HepG2 (cell line): ENCODE data around the gene GLRA1. TPM values are rescaled to one million over a fixed set of nuclear protein-coding genes. Genes with fewer than 3 reads are reported as not detected.

Source experiments
- ATAC-seq: fragments of 200-7000 bp; cut with Tn5 transposase; 3 replicates; pipeline ENCODE4 v1.9.1; 2020; ENCODE audit warnings: mild to moderate bottlenecking, moderate library complexity
- BruUV-seq: library from RNA; stranded (reverse); fragments of 400-500 nt; replicated peaks from 2 replicates; lab custom pipeline; 2021; lab: Mats Ljungman, UMichigan
- CTCF ChIA-PET: fragments of 300-600 bp; formaldehyde crosslinking; extraction: SDS; loops from one replicate; lab custom pipeline; 2021; ENCODE audit warnings: low total read pairs, inconsistent platforms, low intra/inter-chr PET ratio; lab: Yijun Ruan, JAX
- POLR2A ChIA-PET: fragments of 350-600 bp; sonication (Branson Sonifier 250); formaldehyde crosslinking; loops from one replicate; lab custom pipeline; 2020; ENCODE audit warnings: antibody characterized with exemption, inconsistent platforms; lab: Yijun Ruan, JAX
- DNase-seq: peaks from one replicate; pipeline ENCODE4 v3.0.0-alpha.2; 2015; ENCODE audit warnings: low spot score
- FAIRE-seq: peaks from 3 replicates; lab custom pipeline; 2011; peaks lifted over from hg19 to GRCh38; lab: Jason Lieb, UNC
- H2AFZ ChIP-seq: one replicate; pipeline ENCODE4 v1.6.1; 2011; ENCODE audit warnings: low read length, inconsistent platforms
- H3K27ac ChIP-seq: fragments of 300-600 bp; 3 replicates; pipeline ENCODE4 v1.8.0; 2011; ENCODE audit warnings: mixed run types, mild to moderate bottlenecking, mixed read lengths, low read length, inconsistent platforms; ENCODE audit not compliant: insufficient read depth; ENCODE audit errors: extremely low read length
- H3K27me3 ChIP-seq, 2 experiments: fragments of 200-600 bp in 1 of 2; 2 replicates in 1 of 2; 3 replicates in 1 of 2; pipeline versions ENCODE4 v1.6.0 to v1.8.0; 2011; ENCODE audit warnings: low read length in 2 of 2, mild to moderate bottlenecking in 2 of 2, moderate library complexity in 2 of 2, inconsistent platforms in 1 of 2; ENCODE audit not compliant: insufficient read depth in 2 of 2, control insufficient read depth in 1 of 2
- H3K36me3 ChIP-seq, 2 experiments: fragments of 200-600 bp in 1 of 2; replicated peaks in 1 of 2; 2 replicates in 1 of 2; 3 replicates in 1 of 2; pipeline versions ENCODE4 v1.5.1 to v1.8.0; 2011; ENCODE audit warnings: low read length in 2 of 2, inconsistent platforms in 1 of 2; ENCODE audit not compliant: insufficient read depth in 2 of 2, control insufficient read depth in 1 of 2
- H3K4me1 ChIP-seq: 2 replicates; pipeline ENCODE4 v1.5.1; 2012; ENCODE audit warnings: low read length, inconsistent platforms; ENCODE audit not compliant: insufficient read depth
- H3K4me2 ChIP-seq: 2 replicates; pipeline ENCODE4 v1.6.0; 2011; ENCODE audit warnings: low read depth, low read length, inconsistent platforms
- H3K4me3 ChIP-seq, 3 experiments: fragments of 200-600 bp in 1 of 3; sonication (generic), shearing (Covaris generic) in 1 of 3; replicated peaks in 1 of 3; 2 replicates each; pipeline ENCODE4 v1.5.1; 2011 to 2016; ENCODE audit warnings: low read length in 3 of 3, inconsistent platforms in 2 of 3, low read depth in 2 of 3, mild to moderate bottlenecking in 2 of 3, control low read depth in 1 of 3, mixed read lengths in 1 of 3; ENCODE audit not compliant: insufficient read depth in 1 of 3
- H3K79me2 ChIP-seq: one replicate; pipeline ENCODE4 v1.6.1; 2011; ENCODE audit warnings: low read length, inconsistent platforms; ENCODE audit not compliant: insufficient read depth
- H3K9ac ChIP-seq: 2 replicates; pipeline ENCODE4 v1.6.0; 2011; ENCODE audit warnings: mild to moderate bottlenecking, low read depth, low read length, inconsistent platforms; ENCODE audit not compliant: insufficient read depth
- H3K9me3 ChIP-seq: 2 replicates; pipeline ENCODE4 v1.5.1; 2012; ENCODE audit warnings: mild to moderate bottlenecking, low read length
- H4K20me1 ChIP-seq: 2 replicates; pipeline ENCODE4 v1.6.0; 2011; ENCODE audit warnings: inconsistent platforms, mild to moderate bottlenecking, low read length, moderate library complexity; ENCODE audit not compliant: insufficient read depth
- ELF3 ChIP-seq: IDR thresholded peaks from 2 replicates; pipeline ENCODE4 v1.6.1; 2016; ENCODE audit warnings: missing genetic modification reagents, missing compliant biosample characterization
- KDM5A ChIP-seq: fragments of 200-600 bp; sonication (generic); IDR thresholded peaks from 2 replicates; pipeline ENCODE4 v1.7.0; 2018; ENCODE audit warnings: antibody characterized with exemption, mild to moderate bottlenecking, low read length, borderline replicate concordance
- NFIB ChIP-seq: sonication (generic); formaldehyde crosslinking; IDR thresholded peaks from 2 replicates; pipeline ENCODE4 v1.9.0; 2021; ENCODE audit warnings: missing genetic modification reagents, mild to moderate bottlenecking, borderline replicate concordance
- SNAPC2 ChIP-seq: sonication (generic); formaldehyde crosslinking; IDR thresholded peaks from 2 replicates; pipeline ENCODE4 v1.8.1; 2022; ENCODE audit warnings: mild to moderate bottlenecking, missing genetic modification reagents
- ZBTB8A ChIP-seq: sonication (generic); formaldehyde crosslinking; IDR thresholded peaks from 2 replicates; pipeline ENCODE4 v1.4.0; 2020; ENCODE audit warnings: mild to moderate bottlenecking, low read depth, missing genetic modification reagents, borderline replicate concordance
- ZNF12 ChIP-seq: sonication (generic); formaldehyde crosslinking; IDR thresholded peaks from 2 replicates; pipeline ENCODE4 v1.5.0; 2020; ENCODE audit warnings: missing genetic modification reagents
- ZNF253 ChIP-seq: sonication (generic); formaldehyde crosslinking; IDR thresholded peaks from 2 replicates; pipeline ENCODE4 v1.8.0; 2022; ENCODE audit warnings: mild to moderate bottlenecking, missing genetic modification reagents, borderline replicate concordance
- ZNF407 ChIP-seq: sonication (generic); formaldehyde crosslinking; IDR thresholded peaks from one replicate; pipeline ENCODE4 v1.5.1; 2020; ENCODE audit warnings: mild to moderate bottlenecking, missing genetic modification reagents; ENCODE audit errors: not compliant biosample characterization
- ZNF766 ChIP-seq: sonication (generic); formaldehyde crosslinking; IDR thresholded peaks from 2 replicates; pipeline ENCODE4 v1.5.0; 2020; ENCODE audit warnings: missing genetic modification reagents, borderline replicate concordance
- WGBS: methylation state at CpG from one replicate; pipeline ENCODE4 v1.1.6; 2017; ENCODE audit warnings: low lambda C conversion rate; 5-methylcytosine and 5-hydroxymethylcytosine counted together
- in situ Hi-C: cut with HindIII; loops from 2 replicates; pipeline ENCODE4 v1.10.0; 2017; ENCODE audit warnings: low pct_unique_long_range_greater_than_20kb; ENCODE audit not compliant: extremely low pct_ligation_motif_present
- intact Hi-C: fragments of 100-400 bp; cut with micrococcal nuclease; formaldehyde crosslinking; loops from one replicate; pipeline ENCODE4 v1.10.0; 2022; ENCODE audit not compliant: unreplicated experiment
- polyA plus RNA-seq, 8 experiments: library from polyadenylated mRNA; depleted of rRNA in 3 of 8; stranded (reverse) in 7 of 8; unstranded in 1 of 8; fragments of >200 nt; fragmentation: Illumina TruSeq in 4 of 8; extraction: Trizol in 4 of 8; gene quantifications; 2 replicates each; pipeline versions ENCODE4 v1.2.1 to v1.2.3, GENCODE V29; 2011 to 2016; ENCODE audit warnings: low read depth in 4 of 8, missing spikeins in 1 of 8, mixed read lengths in 1 of 8; ENCODE audit not compliant: insufficient read depth in 1 of 8
- total RNA-seq, 5 experiments: library from RNA; depleted of rRNA; stranded (reverse); fragments of >200 nt; fragmentation: Illumina TruSeq; extraction: Trizol; gene quantifications; 2 replicates each; pipeline ENCODE4 v1.2.3, GENCODE V29; 2016; ENCODE audit warnings: low read depth in 1 of 5

Gene GLRA1
- total and polyA plus RNA-seq, 2 of the 13 experiments (the other 11 are each of a cell fraction or from before 2014, with no cell fraction given) = not detected

- Histone ChIP-seq H3K4me3 (no peak overlapping the region), H3K9me3 (no peaks in the 10 kb centered on the region), H3K9ac (no peak overlapping the region), H4K20me1 (no peaks in the 10 kb centered on the region), H3K79me2 (no peaks in the 10 kb centered on the region), H3K27me3 (no peaks in the 10 kb centered on the region), H3K4me1 (no peaks in the 10 kb centered on the region), H2AFZ (no peak overlapping the region), H3K27ac (no peak overlapping the region), H3K36me3 (no peaks in the 10 kb centered on the region)
- ATAC-seq = no peak
- POLR2A ChIA-PET = no interaction called here
- FAIRE-seq = no peak
- no TSS peak for BruUV-seq
- intact Hi-C loops (no loop called here), in situ Hi-C loops (no loop called here)
- CTCF ChIA-PET = no interaction called here
- WGBS = 31% methylated on average over 7 of the region's 7 CpGs
- DNase-seq = no peak
- no peak for TF ChIP-seq NFIB (CRISPR knock-in tag)
- no peak for TF ChIP-seq ELF3 (CRISPR knock-in tag)
- TF ChIP-seq ZNF766 (CRISPR knock-in tag) = no peak
- TF ChIP-seq ZNF253 (CRISPR knock-in tag) = no peak
- no peak for TF ChIP-seq SNAPC2
- no peak for TF ChIP-seq ZBTB8A
- no peak for TF ChIP-seq KDM5A
- no peak for TF ChIP-seq ZNF12 (CRISPR knock-in tag)
- TF ChIP-seq ZNF407 (CRISPR knock-in tag) = no peak
- TF ChIP-seq, all 625 proteins: peak for 0
- no peak overlapping the region for H3K4me2 ChIP-seq
These were observed 60.4 kb downstream of the GLRA1 start for GRCh38 chr5:151864061-151864748.
